22Rv1 (cell line): ENCODE results near the gene RBMS1.

Experiments used
- H3K27ac ChIP-seq: fragments of 450-650 bp; 2 replicates; pipeline ENCODE4 v1.5.1; 2017
- ZFX ChIP-seq: fragments of 450-650 bp; IDR thresholded peaks from 2 replicates; pipeline ENCODE4 v1.6.1; 2017; ENCODE audit warnings: antibody characterized with exemption, borderline replicate concordance
- TF ChIP-seq, protein P1 (sequence below): fragments of 450-650 bp; IDR thresholded peaks from 2 replicates; pipeline ENCODE4 v1.5.1; 2017; ENCODE audit warnings: mild to moderate bottlenecking

Gene RBMS1

DNA sequence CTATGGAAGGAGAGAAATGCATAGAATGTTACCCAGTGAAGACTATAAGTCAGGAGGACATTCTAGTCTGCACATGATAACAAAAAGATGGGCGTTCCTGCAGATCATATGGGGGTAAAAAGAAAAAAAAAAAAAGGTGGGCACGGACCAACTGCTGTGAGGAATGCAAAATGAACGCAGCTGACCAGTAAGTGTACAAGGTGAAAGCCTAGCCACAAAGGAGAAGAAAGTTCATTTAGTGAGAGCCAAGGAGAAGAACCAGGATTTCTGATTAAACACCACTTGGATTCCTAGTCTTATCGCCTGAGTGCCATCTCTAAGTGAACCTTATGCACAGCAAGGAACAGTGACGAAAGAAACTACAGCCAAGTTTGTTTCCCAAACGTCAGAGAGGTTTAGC is 26.5 kb downstream of the RBMS1 start:
- TF ChIP-seq ZFX = no peak
- TF ChIP-seq, protein P1, sequence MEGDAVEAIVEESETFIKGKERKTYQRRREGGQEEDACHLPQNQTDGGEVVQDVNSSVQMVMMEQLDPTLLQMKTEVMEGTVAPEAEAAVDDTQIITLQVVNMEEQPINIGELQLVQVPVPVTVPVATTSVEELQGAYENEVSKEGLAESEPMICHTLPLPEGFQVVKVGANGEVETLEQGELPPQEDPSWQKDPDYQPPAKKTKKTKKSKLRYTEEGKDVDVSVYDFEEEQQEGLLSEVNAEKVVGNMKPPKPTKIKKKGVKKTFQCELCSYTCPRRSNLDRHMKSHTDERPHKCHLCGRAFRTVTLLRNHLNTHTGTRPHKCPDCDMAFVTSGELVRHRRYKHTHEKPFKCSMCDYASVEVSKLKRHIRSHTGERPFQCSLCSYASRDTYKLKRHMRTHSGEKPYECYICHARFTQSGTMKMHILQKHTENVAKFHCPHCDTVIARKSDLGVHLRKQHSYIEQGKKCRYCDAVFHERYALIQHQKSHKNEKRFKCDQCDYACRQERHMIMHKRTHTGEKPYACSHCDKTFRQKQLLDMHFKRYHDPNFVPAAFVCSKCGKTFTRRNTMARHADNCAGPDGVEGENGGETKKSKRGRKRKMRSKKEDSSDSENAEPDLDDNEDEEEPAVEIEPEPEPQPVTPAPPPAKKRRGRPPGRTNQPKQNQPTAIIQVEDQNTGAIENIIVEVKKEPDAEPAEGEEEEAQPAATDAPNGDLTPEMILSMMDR = no peak
- H3K27ac ChIP-seq = no peak overlapping the region

DNA sequence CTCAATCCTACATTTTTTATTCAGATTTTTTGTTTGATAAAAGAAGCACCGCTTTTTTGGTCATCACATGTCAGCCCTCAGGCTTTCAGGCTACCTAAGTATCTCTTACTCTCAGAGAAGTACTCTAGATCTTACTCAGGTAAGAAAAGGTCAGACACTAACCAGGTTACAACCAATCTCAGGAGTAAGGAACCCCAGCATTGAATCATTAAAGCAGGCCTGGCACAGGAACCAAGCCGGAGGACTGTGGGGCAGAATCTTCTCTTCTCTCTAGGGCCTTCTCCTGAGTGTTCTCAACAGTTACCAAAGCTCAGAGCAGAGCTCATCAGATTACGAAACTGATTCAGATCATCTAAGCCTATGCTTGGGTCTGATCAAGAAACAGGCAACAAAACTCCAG is 28.2 kb downstream of the RBMS1 start:
- TF ChIP-seq, protein P1 = no peak
- TF ChIP-seq ZFX = no peak
- no peak overlapping the region for H3K27ac ChIP-seq

DNA sequence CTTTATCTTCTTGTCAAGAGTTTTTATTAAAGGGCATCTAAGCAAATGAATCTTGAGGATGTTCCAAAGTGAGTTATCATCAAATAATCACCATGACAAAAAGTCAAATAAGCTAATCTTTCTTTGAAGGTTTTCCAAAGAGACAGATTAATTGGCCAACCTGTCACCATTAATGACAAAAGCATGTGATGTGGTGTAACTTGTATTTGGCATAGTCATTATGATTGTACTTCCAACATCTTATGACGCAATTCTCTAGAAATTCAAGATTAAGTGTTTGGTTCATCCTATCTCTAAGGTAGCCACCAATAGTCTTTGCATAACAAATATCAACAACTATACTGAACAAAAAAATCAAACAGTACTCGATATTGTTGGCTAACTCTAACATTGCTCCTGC is 28.6 kb downstream of the RBMS1 start:
- TF ChIP-seq ZFX = no peak
- TF ChIP-seq, protein P1 = no peak
- H3K27ac ChIP-seq = no peak overlapping the region

DNA sequence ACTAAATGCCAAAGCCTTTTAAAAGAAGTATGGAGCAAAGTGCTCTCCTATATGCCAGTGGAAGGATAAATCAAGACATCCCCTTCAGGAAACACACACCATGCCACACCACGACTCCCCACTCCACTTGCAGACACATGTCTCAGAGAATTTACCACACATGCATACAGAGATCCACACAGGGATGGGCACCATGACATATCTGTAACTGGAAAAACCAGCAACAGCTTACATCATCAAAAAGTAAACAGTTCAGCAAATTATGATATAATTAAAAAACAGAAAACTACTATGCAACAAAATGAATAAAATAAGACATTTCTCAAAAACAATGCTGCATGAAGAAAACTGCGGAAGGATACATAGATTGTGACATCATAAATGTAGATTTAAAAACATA is 29.6 kb downstream of the RBMS1 start:
- TF ChIP-seq, protein P1 = no peak
- TF ChIP-seq ZFX = no peak
- no peak overlapping the region for H3K27ac ChIP-seq

DNA sequence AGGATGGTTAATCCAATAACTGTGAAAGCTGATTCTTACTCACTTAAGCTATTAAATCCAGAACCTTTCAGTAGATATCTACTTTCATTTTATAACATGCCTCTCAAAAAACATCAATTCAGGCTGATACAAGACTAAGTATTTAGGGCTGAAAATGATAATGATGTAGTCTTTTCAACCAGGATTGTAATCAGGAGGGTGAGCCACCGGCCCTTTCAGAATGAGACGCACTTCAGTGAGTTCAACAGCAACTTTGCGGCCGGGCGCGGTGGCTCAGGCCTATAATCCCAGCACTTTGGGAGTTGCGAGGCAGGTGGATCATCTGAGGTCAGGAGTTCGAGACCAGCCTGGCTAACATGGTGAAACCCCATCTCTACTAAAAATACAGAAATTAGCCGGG is 30.4 kb downstream of the RBMS1 start:
- no peak for TF ChIP-seq ZFX
- TF ChIP-seq, protein P1 = no peak
- no peak overlapping the region for H3K27ac ChIP-seq

DNA sequence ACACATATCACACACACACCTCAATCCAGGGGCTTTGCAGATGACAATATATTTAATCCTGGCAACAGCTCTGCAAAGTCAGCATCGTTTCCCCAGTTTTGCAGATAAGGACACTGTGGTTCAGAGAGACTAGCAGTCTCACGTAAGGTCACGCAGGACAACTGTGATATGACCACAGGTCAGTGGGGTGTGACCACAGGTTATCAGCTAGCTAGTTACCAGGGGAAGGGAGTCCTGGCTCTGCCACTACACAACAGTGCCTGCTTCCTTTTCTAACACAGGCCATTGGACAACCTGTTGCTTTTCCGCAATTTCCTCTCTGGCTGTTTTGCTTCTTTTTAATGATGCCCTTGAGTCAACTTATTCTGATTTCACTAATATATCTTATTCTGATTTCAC is 33.3 kb downstream of the RBMS1 start:
- H3K27ac ChIP-seq = no peak overlapping the region
- TF ChIP-seq, protein P1 = no peak
- TF ChIP-seq ZFX = no peak

DNA sequence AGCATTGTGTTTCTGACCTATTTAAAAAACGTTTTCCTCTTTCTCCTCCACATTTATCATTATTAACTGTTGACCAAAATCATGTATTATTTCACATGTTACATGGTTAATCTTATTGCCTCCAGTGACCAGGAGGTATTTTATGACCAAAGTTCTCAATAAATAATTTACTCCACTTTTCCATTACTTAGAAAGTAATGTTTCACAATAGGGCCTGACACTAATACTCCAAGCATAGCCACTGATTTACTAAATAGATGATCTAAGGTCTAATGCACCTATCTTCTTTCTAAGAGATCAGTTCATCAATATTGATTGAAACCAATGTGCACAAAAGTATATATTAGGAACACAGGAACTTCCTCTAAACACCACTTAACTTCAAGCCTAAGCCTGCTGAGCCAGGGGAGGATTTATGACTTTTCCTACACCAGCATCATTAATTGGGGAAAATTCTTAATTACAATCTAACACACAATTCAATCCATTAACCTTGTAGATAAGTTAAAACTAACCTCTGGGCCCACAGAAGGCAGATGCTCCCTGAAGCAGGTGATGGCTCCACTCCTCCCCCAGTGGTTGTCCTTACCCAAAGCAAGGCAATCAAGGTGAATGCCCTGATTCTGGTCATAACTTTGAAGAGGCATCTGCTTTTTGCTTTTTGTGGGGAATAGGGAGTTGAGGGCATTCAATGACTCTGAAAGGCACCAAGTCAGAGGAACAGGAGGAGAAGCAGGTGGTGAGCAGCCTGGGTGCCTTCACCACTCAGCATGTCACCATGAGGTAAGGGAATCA is 33.9 kb downstream of the RBMS1 start:
- no peak overlapping the region for H3K27ac ChIP-seq

More for the DNA sequence above, 33.9 kb downstream of the RBMS1 start:
- TF ChIP-seq, protein P1 = no peak
- TF ChIP-seq ZFX = no peak
